ENCODE data around the gene VWF.
"Not testable (repeated sequence)": the region's sequence is repeated elsewhere in the genome, so short reads cannot be mapped to it uniquely, and the experiment has no call there.

The VWF gene

GRCh38 chr12:6145564-6145963 is 21.1 kb upstream of the VWF start:
- peak; percentile 64 for DNase-seq (ENCODE audit: low spot score)

DNA sequence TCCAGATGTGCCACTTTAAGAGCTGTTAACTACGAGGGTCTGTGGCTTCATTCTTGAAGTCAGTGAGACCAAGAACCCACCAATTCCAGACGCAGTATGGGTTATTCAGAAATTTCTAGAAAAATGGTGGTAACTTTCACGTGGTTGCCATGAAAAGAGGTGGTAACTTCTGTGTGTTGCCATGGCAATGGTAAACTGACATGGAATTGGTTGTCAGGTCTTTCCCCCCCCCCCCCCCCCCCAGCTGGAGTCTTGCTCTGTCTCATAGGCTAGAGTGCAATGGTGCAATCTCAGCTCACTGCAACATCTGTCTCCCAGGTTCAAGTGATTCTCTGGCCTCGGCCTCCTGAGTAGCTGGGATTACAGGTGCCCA is 18.8 kb upstream of the VWF start:
- no peak for DNase-seq (ENCODE audit: low spot score)

- DNase-seq (ENCODE audit: low spot score), result not testable (repeated sequence)
Measured at GRCh38 chr12:6142368-6143302, 18.2 kb upstream of the VWF start.

- DNase-seq (ENCODE audit: low spot score), result not testable (repeated sequence)
Measured at GRCh38 chr12:6141731-6142367, 17.4 kb upstream of the VWF start.

DNA sequence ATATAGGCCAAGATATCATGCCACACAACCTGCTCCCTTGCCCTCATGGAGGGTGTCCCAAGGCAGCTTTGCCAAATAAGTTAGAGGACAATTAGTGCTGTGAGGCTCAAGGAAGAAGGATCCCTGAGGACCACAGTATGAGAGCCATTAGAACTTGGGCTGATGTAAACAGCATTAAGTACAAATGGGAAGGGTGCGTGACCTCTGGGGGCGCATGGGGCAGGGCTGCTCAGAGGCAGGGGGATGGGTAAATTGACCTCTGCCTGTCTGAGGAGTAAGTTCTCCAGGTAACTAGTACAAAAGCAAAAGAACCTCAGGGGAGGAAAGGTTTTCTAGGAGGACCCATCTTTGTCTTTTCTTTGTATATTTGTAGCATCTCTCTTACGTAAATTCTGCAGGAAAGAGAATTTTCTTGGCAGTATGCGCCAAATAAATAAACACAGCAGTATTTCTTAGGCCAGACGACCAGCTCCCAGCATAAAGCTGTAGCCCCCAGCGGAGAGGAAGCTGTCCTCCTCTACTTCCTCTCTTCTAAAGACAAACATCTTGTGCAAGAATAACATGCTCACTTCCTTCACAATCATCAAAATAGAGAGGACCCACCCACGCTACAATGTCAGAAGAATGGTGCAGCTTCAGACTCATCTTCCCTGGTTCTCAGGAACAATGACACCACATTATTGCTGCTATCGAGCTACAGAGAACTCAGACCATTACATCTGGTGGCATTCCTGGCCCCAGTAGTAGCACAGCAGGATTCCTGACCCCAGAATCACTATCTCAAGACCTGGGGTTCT is 16.4 kb upstream of the VWF start:
- DNase-seq (ENCODE audit: low spot score), result peak; percentile 89

- DNase-seq (ENCODE audit: low spot score), result no peak
Measured at GRCh38 chr12:6135071-6135470, 10.6 kb upstream of the VWF start.

DNA sequence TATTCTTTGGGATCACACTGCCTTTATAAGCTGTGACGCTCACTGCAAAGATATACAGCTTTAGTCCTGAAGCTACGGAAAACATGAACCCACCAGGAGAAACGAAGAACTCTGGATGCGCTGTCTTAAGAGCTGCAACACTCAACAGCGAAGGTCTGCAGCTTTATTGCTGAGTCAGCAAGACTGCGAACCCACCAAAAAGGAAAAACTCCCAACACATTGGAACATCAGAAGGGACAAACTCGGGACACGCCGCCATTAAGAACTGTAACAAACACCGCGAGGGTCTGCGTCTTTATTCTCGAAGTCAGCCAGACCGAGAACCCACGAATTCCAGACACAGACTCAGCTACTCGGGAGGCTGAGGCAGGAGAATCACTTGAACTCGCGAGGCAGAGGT is 9.2 kb upstream of the VWF start:
- no peak for DNase-seq (ENCODE audit: low spot score)

GRCh38 chr12:6132496-6132895 is 8.0 kb upstream of the VWF start:
- no peak for DNase-seq (ENCODE audit: low spot score)

DNA sequence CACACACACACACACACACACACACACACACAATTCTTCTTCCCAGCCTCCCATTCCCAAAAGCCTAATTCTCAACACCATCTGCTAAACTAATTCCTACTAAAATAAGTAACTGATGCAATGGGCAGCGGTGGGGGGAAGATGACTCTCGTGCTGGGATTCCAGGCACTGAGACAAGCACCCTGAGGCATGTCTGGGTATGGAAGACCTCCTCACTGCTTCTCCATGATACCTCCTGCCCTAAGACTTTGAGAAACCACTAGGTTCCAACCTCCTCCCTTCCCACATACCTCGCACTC is 789 bp upstream of the VWF start:
- DNase-seq (ENCODE audit: low spot score), result no peak

DNA sequence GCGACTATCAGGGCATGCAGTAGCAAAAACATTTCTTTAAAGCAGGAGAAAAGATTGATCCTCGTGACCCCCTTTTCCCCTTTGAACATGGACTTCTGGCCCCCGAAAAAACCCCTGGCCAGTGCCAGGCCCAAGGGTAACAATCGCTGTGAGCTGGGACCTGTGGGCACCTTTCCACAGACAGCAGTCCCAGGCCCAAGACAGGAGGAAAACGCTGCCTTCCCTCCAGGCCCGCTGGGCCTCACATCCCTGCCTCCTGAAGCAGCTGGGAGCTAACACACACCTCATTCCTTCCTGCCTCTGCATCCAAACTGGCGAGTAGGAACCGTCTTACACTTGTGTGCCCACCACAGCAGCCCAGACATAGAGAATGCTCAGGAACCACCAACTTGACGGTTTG is 1.2 kb downstream of the VWF start:
- DNase-seq (ENCODE audit: low spot score), result no peak

- no peak for DNase-seq (ENCODE audit: low spot score)
Measured at GRCh38 chr12:6122201-6122600, 2.3 kb downstream of the VWF start.

DNA sequence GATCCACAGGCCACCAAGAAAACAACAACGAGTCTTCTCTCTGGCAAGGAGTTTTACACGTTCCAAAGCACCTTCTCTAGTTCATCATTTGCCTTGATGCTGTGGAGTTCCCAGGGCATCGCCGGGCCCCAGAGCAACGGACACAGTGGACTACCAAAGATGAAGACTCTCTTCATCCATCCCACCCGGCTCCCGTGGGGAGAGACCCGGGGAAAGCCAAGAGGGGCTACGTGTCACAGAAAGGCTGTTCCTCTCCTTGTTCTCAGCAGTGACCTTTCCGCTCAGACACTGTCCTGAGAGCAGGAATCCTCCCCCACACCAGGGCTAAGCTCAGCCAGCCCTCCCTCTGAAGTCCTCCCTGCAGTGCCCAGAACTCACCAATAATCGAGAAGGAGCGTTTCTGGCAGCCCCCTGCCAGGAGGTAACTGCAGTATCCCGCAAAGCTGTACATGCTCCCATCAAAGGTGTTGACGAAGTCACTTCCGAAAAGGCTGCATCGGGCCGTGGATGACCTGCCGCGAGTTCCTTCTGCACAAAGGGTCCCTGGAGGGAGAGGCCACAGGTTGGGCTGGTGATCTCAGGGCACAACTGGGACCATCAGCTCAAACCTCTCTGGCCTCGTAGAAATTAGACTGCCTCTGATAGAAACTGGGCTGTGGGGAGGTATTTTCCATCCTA is 3.5 kb downstream of the VWF start:
- no peak for DNase-seq (ENCODE audit: low spot score)

GRCh38 chr12:6118891-6119568 is 5.4 kb downstream of the VWF start:
- no peak for DNase-seq (ENCODE audit: low spot score)

DNA sequence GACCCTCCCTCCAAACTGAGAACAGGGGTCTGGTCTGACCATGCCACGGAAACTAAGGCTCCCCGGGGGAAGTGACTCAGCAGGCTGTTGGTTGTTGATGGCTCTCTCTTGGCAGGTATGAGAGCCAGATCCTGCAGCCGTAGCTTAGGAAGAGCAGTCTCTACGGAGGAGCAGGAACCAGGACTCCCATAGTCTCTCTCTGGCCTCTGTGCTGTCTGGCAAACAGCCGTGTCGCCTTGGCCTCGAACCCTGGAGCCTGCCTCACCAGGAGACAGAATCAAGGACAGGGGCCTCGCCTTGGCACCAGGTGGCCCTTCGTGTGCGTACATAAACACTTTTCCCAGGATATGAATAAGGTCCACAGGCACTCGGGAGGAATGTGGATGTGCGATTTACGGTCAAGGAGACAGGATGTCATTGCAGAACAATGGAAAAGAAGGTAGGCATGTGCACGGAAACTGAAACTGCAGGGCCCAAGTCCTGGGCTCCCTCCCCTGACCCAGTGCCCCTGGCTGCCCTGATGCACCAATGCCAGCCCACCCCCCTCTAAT is 7.9 kb downstream of the VWF start:
- DNase-seq (ENCODE audit: low spot score), result no peak

- no peak for DNase-seq (ENCODE audit: low spot score)
Measured at GRCh38 chr12:6115389-6115788, 9.1 kb downstream of the VWF start.

- no peak for DNase-seq (ENCODE audit: low spot score)
Measured at GRCh38 chr12:6114476-6114870, 10.0 kb downstream of the VWF start.

- DNase-seq (ENCODE audit: low spot score), result no peak
Measured at GRCh38 chr12:6113691-6114475, 10.6 kb downstream of the VWF start.

DNA sequence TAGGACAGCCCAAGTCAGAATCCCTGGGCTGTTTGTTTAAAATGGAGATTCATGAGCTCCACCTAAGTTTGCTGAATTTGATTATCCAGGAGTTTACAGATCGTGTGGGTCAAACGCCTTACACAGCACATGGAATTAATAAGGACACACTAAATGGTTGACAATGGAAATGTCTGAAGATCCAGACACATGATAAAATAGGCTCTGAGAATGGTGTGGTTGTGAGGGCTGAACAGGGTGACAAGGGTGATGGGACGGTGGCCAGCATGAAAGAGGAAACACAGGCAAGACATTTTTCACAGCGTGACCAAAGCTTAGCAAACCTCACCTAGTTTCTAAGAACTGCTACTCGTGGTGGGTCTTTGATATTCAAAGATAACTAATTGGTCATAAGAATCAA is 12.5 kb downstream of the VWF start:
- DNase-seq (ENCODE audit: low spot score), result no peak

GRCh38 chr12:6110006-6110405 is 14.5 kb downstream of the VWF start:
- no peak for DNase-seq (ENCODE audit: low spot score)

DNA sequence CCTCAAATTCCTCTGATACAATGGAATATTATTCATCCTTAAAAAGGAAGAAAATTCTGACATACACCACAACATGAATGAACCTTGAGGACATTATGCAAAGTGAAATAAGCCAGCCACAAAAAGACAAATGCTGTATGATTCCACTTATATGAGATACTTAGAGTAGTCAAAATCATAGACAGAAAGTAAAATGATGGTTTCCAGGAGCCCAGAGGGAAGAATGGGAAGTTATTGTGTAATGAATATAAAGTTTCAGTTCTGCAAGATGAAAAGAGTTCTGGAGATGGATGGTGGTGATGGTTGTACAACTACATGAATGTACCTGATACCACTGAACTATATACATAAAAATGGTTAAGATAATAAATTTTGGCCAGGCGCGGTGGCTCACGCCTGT is 18.3 kb downstream of the VWF start:
- DNase-seq (ENCODE audit: low spot score), result no peak

DNA sequence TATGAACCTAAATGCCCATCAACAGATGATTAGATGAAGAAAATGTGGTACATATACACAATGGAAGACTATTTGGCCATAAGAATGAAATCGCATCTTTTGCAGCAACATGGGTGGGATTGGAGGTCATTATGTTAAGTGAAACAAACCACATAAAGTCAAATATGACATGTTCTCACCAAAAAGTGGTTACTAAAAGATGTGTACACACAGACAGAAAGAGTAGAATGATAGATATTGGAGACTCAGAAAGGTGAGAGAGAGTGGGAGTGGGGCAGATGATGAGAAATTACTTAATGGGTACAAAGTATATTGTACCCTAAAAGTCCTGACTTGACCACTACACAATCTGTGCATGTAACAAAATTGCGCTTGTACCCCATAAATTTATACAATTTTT is 19.6 kb downstream of the VWF start:
- DNase-seq (ENCODE audit: low spot score), result no peak

Data from pons (tissue), 1 donor.